GM21619 (cell line): Measurements from ENCODE around the gene STARD4.

ENCODE experiments used
- ATAC-seq: cut with Tn5 transposase; IDR thresholded peaks from one replicate; pipeline ENCODE4 v1.9.1; 2021; ENCODE audit not compliant: unreplicated experiment

Gene STARD4

DNA sequence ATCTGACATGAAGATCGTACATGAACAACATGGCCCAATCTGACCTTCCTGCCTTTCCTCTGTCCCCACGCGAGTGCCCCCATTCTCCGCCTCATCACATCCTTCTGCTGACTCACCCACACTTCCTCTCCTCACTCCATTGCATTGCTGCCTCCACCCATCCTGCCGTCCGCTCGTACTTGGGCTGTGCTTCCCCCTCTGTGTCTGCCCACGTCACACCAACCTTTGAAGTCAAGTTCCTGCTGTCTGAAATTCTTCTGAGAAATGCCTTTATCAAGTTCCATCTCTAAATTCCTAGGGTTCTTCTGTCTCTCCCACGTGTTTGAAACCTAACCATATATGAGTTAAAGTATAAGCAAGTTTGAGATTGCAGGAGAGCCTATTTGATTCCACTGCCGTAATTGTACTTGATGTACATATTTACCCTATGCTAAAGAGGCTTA, 18.0 kb upstream of the STARD4 start:
- ATAC-seq = peak; percentile 88

GRCh38 chr5:111528056-111528455, 15.7 kb upstream of the STARD4 start:
- no peak for ATAC-seq

DNA sequence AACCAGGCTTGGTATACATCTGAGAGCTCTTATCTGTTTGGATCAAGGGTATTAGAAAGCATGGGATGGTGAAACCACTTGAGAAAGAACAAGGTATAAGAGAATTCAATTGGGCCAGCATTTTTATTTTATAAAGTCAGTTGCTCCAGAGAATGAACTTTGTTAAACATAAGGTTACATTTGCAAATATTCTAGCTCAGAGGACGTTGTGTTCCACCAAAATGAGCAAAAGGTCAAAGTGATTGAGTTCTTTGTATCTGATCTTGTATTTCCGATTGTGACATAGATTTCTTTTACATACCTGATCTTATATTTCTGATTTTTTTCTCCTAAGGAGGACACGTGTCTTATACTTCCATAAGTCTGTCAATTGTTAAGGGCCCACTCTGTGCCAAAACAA, 8.6 kb upstream of the STARD4 start:
- ATAC-seq = no peak

GRCh38 chr5:111518777-111519176, 6.4 kb upstream of the STARD4 start:
- ATAC-seq = no peak

GRCh38 chr5:111517853-111518501, 5.6 kb upstream of the STARD4 start:
- no peak for ATAC-seq

DNA sequence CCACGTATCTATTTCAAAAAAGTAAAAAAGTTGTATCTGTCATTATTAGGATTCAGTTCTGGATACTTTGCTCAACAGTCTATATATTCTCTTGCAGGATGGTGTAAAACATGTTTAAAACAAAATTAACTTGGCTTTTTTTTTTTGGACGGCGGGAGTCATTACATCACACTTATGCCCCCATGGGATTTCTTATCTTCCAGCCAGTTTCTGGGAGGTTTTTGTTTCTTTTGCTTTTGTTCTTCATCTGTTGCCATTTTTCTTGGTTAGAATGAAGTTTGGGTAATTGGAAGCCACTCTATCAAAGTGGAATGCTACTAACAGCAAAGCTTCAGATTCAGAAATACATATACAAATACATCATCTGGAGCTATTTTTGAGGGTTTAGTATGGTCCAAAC, 1.8 kb upstream of the STARD4 start:
- ATAC-seq = no peak

- no peak for ATAC-seq
These were observed 791 bp upstream of the STARD4 start for GRCh38 chr5:111513131-111513520.

DNA sequence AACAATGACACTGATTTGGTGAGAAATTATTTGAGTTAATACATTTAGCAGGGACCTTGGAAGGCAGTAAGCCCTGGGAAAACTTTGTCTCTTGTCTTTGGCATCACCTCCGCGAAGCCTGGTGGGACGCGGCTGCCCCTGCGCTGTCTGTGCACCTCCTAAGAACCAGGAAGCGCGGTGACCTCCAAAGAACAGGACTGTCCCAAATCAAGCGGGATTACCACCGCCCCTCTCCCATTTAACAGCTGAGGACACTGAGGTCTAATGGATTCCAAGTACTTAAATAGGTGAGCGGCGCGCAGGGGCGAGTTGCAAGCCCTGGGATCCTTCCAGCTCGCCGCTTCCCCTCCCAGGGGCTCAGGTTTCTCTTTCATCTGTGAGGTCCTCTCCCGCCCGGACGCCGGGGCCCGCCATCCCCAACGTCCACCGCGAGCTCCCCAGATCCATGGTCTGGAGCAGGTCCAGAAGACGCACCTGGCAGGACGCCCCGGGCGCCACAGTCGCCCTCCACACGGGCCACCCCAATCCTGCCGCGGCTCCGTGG, 432 bp downstream of the STARD4 start:
- ATAC-seq = peak; percentile 8

DNA sequence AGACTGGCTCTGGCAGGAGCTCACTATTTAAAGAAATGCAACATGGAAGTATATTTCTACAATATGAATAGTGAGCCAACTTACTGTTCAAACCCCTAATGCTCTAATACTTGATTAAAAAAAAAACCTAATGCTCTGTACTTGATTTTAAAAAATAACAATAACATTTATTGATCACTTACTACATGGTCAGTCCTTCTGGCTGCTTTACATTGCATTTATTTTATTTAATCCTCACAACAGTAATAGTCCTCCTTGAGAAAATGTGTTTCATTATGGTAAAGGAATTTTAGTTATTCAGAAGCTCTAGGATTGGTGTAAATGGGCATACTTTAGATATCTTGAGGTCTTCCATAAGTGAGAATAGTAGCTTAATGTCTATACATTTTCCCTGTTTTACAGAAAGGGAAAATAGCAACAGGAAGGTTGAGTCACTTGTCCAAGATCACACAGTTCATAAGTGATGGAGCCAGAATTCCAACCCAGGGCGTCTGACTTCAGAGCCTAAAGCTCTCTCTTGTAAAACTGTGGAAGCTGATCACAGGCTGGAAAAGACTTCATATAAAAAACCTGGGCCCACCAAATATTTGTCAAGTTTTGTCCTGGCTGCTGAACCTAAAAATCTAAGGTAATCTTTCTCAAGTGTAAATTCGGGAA, 1.0 kb downstream of the STARD4 start:
- no peak for ATAC-seq

DNA sequence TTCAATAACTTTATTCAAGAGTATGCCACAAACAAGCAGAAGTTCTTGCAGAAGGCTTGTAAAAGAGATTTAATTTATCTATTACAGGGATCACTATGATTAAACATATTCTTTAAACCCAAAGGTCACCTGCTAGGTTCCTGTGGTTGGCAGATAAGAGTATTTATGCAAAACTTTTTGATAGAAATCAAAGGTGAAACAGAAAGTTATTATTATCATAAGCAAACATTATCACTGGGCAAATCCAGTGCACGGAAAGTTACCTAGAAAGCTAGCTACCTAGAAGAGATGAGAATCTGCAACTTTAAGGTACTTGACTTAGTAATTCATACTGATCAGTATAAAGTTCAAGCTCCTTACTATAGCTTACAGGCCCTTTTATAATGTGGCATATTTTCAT, 3.2 kb downstream of the STARD4 start:
- no peak for ATAC-seq

GRCh38 chr5:111507276-111507675, 5.1 kb downstream of the STARD4 start:
- ATAC-seq = no peak

DNA sequence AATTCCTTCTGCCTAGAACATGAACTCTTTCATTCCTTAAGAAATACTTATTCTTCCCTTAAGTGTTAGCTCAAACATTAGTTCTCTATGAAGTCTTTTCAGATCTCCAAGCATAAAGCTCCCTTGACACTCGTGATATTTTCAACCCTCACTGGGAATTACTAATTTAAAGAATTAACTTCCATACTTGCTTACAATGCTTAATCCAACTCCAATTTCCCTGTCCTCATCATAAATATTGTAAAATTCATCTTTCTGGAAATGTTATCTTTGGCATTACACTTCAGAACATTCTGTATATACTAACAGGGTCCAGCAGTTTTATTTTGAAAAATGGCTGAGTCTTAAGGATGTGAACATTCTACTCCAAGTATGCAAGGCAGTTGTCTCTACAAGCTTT, 7.2 kb downstream of the STARD4 start:
- no peak for ATAC-seq

GRCh38 chr5:111502956-111503355, 9.4 kb downstream of the STARD4 start:
- ATAC-seq = no peak

- ATAC-seq = no peak
These were observed 14.0 kb downstream of the STARD4 start for GRCh38 chr5:111498346-111498745.

GRCh38 chr5:111495159-111495558, 17.2 kb downstream of the STARD4 start:
- ATAC-seq = no peak

- ATAC-seq = no peak
These were observed 17.9 kb downstream of the STARD4 start for GRCh38 chr5:111494355-111494999.

DNA sequence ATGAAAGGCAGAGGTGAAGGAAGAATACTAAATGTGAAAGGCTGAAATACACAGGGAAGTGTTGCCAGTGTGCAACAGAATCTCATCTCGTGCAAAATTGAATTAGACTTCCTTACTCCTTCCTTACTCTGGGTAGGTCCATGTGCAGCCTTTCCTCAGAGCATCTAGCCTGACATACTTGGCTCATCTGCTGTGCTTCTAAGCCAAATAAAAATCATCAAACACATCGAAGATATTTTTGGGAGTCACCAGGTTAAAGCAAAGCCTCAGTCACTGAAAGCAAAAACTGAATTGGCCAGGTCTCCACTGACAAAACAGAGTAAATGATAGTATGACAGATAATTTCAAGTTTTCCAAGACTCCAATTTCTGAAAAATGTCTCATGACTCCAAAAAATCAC, 19.3 kb downstream of the STARD4 start:
- no peak for ATAC-seq

DNA sequence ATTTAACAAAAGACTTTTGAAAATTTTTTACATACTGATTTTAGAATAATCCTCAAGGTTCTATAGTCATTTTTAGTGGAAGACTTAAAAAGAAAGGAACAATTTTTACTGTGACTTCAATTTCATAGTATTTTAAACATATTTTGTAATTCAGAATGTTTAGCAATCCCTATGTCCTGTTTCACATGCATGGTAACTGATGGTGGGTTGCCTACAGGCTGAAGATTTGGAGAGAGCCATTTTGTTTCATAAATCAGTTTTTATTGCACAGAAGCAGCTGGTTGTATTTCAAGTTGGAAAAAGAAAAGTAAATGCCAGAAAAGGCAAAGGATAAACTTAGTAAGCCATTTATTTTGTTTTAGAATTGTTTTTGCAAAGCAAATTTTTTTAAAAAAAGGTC, 24.0 kb downstream of the STARD4 start:
- no peak for ATAC-seq

DNA sequence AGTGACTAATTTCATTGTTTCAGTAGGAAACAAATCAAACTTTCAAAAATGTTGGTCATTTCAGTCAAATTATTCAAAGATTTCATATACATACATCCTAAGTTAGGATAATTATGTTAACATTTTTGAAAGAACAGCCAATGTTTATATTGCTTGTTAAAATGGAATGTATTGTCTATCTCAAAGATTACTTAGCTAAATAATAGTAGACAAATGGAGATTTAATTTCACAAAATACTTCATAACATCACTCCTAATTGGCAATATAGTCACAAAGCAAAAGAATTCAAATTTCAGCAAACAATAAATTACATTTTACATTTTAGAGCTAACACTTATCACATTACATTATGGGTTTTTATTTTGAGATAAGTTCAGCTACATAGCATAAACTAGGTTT, 25.4 kb downstream of the STARD4 start:
- ATAC-seq = no peak

DNA sequence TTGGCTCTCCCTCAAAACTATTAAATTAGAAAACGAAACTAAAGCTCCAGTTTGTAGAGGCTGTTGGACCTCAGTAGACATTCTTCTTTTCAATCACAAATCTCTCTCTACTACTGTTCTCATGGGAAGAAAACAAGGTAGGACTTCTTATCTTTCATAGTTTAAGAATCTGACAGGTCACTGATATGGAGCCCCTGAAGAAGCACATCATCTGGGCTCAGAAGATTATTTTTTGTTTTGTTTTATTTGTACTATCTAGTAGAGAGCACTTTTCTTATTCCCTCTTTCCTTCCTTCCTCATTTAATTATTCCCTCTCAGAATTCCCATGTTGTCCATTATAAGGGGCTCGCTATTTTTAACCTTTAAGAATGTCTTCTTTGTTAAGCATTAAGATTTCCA, 26.3 kb downstream of the STARD4 start:
- no peak for ATAC-seq

GRCh38 chr5:111480346-111480745, 32.0 kb downstream of the STARD4 start:
- no peak for ATAC-seq

DNA sequence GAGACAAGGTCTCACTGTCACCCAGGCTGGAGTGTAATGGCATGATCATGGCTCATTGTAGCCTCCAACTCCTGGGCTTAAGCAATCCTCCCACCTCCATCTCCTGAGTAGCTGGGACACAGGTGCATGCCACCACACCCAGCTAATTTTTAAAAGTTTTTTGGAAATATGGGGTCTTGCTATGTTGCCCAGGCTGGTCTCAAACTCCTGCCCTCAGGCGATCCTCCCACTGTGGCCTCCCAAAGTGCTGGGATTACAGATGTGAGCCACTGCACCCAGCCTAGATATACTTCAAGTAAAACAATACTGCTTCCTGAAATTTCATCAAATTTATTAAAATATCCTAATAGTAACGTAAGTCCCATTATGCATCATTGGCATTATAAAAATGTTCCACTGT, 33.4 kb downstream of the STARD4 start:
- no peak for ATAC-seq
